Coronary artery (tissue), 2 donors: ENCODE data around the gene UFM1.
A peak's percentile ranks its signal among the peaks of the same experiment; 100 is the strongest.
"Not testable (repeated sequence)": the region's sequence is repeated elsewhere in the genome, so short reads cannot be mapped to it uniquely, and the experiment has no call there.

Experiments used
- DNase-seq: peaks from one replicate; pipeline ENCODE4 v3.0.0-alpha.2; 2017; ENCODE audit warnings: low spot score
- H3K27ac ChIP-seq, 2 donors: fragments of 200-600 bp; sonication (generic); one replicate each; pipeline ENCODE4 v1.5.1; 2016 to 2019
- H3K4me3 ChIP-seq: fragments of 200-600 bp; sonication (generic); 2 replicates; pipeline ENCODE4 v1.5.1; 2016; ENCODE audit warnings: mild to moderate bottlenecking, moderate library complexity
- TF ChIP-seq, protein P1 (sequence below): fragments of 200-600 bp; sonication (generic); IDR thresholded peaks from one replicate; pipeline ENCODE4 v1.5.1; 2019; ENCODE audit warnings: antibody characterized with exemption

Gene UFM1

DNA sequence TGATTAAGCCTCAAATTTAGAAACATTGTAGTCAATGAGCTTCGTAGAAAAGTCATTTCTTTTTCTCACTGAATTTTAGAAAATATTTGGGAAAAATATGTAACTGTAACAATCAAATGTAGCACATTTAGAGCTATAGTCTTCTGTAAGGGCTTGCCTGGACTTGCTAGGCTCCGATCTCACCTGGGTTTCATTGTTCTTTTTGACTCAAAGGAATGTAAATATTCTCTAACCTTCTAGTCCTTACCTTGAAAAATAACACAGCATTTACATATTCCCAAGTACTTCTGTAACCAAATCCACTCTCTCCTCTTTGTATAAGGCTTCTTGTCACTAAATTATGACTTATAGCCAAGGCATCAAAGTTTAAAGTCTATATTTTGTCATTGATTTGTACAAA is 2.9 kb upstream of the UFM1 start:
- Histone ChIP-seq H3K4me3 (no peak overlapping the region), H3K27ac (no peak overlapping the region)
- TF ChIP-seq, protein P1, sequence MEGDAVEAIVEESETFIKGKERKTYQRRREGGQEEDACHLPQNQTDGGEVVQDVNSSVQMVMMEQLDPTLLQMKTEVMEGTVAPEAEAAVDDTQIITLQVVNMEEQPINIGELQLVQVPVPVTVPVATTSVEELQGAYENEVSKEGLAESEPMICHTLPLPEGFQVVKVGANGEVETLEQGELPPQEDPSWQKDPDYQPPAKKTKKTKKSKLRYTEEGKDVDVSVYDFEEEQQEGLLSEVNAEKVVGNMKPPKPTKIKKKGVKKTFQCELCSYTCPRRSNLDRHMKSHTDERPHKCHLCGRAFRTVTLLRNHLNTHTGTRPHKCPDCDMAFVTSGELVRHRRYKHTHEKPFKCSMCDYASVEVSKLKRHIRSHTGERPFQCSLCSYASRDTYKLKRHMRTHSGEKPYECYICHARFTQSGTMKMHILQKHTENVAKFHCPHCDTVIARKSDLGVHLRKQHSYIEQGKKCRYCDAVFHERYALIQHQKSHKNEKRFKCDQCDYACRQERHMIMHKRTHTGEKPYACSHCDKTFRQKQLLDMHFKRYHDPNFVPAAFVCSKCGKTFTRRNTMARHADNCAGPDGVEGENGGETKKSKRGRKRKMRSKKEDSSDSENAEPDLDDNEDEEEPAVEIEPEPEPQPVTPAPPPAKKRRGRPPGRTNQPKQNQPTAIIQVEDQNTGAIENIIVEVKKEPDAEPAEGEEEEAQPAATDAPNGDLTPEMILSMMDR, result no peak
- DNase-seq, result no peak

DNA sequence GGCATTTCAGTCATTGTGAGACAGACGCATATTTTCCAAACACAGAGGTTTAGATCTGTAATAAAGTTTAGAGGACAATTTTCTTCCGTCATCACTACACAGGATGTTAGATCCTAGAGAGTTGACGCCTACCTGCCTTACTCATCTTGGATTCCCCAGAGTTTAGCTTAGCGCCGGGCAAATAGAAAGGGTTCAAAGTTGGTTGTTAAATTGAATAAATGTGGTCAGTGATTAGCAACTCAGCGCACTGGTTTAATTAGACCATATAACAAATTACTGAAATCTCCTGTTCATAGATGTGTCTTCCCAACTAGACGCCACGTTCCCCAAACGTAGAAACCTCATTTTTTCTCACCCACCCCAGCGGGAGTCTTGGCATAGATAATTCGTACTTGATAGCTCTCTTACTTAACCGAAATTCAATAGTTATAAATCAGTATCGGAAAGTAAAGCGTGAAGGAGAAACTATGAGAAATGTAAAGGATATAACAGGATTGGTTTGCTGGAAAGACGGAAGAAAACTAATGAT is 726 bp upstream of the UFM1 start:
- Histone ChIP-seq H3K27ac (peak overlapping the region; percentile 80 to 89), H3K4me3 (peak overlapping the region; percentile 91)
- no peak for DNase-seq
- TF ChIP-seq, protein P1, result no peak

DNA sequence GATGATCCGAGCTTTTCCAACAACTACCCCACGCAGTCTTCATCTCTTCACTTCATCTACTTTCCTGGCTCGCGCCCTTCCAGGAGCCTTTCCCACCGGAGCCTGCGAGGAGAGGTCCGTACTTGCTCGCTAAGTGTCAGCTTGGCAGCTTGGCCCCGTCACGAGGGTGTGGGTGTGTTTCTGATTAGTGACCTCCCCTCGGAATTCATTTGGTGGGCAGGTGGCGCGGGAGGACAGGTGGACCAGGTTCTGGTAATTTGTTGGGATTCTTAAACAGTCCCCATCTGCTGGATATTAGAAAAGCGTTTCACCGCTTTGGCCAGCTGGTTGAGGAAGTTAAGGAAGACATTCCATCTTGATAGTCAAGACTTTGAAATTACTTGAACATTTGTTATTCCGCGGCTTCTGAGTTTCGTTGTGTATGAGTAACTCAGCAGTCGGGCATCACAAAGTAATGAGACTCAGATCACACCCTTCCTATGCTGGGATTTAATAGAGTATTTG is 515 bp downstream of the UFM1 start:
- H3K4me3 ChIP-seq, result peak overlapping the region; percentile 91
- peak overlapping the region; percentile 80 to 89 for H3K27ac ChIP-seq
- no peak for DNase-seq
- TF ChIP-seq, protein P1, result no peak

DNA sequence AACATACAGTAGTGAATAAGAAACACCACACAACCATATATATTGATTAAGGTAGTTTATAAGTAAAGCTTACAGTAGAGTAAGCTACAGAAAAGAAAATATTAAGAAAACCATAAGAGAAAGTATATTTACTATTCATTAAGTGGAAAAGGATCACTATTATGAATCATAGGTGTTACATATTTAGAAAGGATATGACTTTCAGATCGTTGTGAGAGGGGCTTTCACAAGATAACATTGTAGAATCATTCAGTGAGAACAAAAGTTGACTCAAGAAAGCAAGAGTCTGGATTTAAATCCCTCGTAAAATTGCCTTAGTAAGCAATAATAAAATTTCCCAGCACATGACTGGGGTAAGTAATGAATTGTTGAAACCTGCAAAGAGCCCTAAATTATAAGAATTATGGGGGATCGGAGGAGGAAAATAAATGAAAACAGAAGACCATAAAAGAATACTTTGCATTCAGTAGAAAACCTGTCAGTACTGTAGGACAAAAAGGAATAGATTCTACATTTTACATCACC is 6.0 kb downstream of the UFM1 start:
- TF ChIP-seq, protein P1, result no peak
- DNase-seq, result no peak
- Histone ChIP-seq H3K27ac (no peak overlapping the region), H3K4me3 (no peak overlapping the region)

DNA sequence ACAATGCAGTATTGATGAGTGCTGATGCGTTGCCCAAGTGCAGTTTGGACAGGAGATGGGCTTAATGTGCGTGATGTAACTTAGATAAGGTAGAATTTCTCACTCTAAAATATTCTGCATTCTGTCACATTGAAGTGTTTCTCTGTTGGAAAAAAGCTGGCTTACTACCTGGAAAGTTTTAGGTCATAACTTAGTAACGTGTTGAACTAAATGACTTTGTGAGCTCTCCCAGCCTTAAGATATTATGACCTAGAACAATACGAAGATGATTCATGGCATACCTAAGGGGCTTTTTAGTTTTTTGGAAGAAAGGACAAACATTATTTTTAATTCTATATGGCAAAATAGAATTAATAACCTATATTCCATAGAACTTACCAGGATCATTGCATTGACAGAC is 9.0 kb downstream of the UFM1 start:
- Histone ChIP-seq H3K27ac (no peak overlapping the region), H3K4me3 (no peak overlapping the region)
- TF ChIP-seq, protein P1, result no peak
- DNase-seq, result no peak

DNA sequence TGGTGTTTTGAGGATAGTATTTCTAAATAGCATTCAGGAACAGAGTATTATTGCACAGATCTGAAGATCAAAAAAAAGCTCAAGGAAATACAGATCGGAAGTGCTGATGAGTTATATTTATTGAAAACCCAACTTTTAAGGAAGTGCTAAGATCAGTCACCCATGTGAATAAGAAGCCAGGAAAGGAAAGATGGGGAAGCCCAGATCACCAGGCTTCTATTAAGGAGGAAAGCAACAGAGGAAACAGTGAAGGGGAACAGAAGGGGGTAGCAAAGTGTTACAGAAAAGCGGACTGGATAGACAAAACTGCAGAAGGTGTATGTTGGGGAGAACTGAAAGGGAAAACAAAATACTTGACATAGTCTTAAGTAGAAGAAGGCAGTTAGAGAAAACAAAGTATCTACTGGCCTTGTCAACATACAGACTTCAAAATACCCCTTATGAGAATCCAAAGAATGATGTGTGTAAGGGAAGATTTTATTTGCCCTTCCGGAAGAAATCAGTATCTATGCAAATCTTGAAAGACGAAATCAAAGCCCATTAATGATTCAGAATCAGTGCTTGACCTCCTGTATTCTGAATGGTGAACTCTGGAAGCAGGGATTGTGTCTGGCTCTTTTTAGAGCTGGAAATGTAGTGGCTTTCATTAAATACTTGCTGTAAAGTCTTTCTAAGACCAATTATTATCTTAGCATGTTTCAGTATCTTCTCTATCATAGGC is 12.1 kb downstream of the UFM1 start:
- Histone ChIP-seq H3K4me3 (no peak overlapping the region), H3K27ac (no peak overlapping the region)
- TF ChIP-seq, protein P1, result no peak
- DNase-seq, result no peak

DNA sequence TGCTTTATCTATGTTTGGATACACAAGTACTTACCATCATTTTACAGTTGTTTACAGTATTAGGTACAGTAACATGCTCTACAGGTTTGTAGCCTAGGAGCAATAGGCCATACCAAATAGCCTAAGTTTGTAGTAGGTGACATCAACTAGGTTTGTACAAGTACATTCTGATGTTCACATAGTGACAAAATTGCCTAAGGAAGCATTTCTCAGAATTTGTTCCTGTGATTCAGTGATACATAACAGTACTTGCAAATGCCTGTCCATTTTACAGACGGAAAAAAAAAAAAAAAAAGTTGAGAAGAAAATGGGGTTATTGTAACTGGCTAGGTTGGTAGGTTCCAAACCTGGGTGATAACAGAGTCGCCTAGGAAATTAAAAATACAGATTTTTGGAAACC is 13.6 kb downstream of the UFM1 start:
- no peak overlapping the region for H3K27ac ChIP-seq
- no peak overlapping the region for H3K4me3 ChIP-seq
- TF ChIP-seq, protein P1, result no peak
- DNase-seq, result no peak

DNA sequence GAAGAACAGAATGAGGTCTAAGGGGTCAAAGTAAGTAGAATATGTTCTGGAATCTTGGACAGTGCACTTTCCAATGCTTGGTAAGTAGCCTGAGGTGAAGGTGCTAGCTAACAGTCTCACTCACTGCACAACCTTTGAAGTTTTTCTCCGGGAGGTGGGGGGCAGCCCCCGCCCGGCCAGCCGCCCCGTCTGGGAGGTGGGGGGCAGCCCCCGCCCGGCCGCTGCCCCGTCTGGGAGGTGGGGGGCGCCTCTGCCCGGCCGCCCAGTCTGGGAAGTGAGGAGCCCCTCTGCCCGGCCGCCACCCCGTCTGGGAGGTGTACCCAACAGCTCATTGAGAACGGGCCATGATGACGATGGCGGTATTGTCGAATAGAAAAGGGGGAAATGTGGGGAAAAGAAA is 14.1 kb downstream of the UFM1 start:
- not testable (repeated sequence) for H3K27ac ChIP-seq, H3K4me3 ChIP-seq, DNase-seq
